ENCODE results near the gene GNAO1. TPM values are rescaled to one million over a fixed set of nuclear protein-coding genes. Genes with fewer than 3 reads are reported as not detected.

The GNAO1 gene
- total and polyA plus RNA-seq, 5 donors from 2014 or later = 3.0 TPM; not detected in 4

DNA sequence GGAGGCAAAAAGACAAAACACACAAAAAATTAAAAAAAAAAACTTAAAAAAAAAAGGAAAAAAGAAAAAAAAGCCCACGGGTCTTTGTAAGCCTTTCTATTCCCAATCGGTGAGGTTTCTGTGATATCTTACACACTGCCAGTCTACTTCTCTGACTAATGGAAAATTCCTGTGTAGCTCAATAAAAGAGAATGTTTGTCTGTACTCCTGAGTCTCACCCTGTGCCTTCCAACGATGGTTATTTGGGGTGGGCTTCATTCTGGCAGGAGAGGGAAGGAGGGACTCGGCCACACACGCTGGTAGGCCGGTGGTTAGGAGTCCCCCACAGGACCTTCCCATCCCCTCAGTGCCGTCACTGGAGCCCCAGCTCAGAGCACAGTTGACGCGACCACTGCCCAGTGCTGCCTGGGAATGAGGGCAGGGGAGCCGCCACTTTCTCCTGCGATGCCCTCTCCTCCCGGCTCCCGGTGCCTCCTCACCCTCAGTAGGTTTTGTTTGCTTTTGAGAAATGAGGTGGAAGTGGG lies 166.0 kb downstream of the GNAO1 start:
- Histone ChIP-seq H3K27me3 (ENCODE audit: control insufficient read depth, insufficient read depth, low read length) (no peaks in the 10 kb centered on the region), H3K4me3 (ENCODE audit: low read depth, low read length) (peak overlapping the region; percentile 81), H3K9me3 (ENCODE audit: control insufficient read depth in 2 of 2, low read length in 2 of 2) (no peaks in the 10 kb centered on the region), H3K27ac (ENCODE audit: insufficient read depth, low read length, poor library complexity, severe bottlenecking) (peak overlapping the region; percentile 61), H3K4me1 (ENCODE audit: control insufficient read depth, insufficient read depth, low read length, poor library complexity, severe bottlenecking) (peaks cover 15% of the 10 kb centered on the region), H3K36me3 (ENCODE audit: control insufficient read depth, insufficient read depth, low read length) (peaks cover 17% of the 10 kb centered on the region)
- DNase-seq (no peak), ATAC-seq (ENCODE audit: low read depth in 2 of 2) (no peak)
- no peaks in the 10 kb centered on the region for H3K27me3 Mint-ChIP-seq
- H3K4me3 Mint-ChIP-seq = peak overlapping the region; percentile 81 to 96 (median 92)
- peak overlapping the region in 2 of 3 donors; percentile 96 to 97 for H3K27ac Mint-ChIP-seq
- H3K36me3 Mint-ChIP-seq = peaks cover 9% of the 10 kb centered on the region
- no peaks in the 10 kb centered on the region for H3K9me3 Mint-ChIP-seq
- peaks cover 8 to 35% (median 9%) of the 10 kb centered on the region in 4 donors for H3K4me1 Mint-ChIP-seq

DNA sequence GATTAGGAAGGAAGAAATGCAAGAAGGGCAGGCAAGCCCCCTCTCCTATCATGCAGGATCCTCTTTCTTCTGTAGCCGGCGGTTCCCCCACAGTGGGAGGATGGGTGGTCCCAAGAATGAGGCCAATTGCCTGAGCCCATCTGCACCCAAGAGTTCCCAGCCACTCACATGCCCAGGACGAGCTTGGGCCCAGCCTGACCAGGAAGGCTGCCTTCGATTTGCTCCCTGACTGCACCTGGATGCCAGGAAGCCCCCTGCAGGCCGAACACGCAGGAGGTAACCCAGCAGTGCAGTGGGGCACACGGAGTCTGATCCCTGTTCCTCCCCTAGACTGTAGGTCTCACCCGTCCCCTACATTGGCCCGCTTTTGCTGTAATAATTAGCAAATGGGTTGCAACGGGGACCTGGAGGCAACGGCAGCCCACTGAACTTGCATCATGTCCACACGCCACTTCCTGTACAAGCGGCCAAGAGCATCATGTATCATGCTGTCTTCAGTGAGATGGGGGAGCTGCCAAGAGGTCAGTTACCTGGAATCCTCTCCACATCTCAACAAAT lies 166.6 kb downstream of the GNAO1 start:
- Histone ChIP-seq H3K36me3 (ENCODE audit: control insufficient read depth, insufficient read depth, low read length) (peaks cover 23% of the 10 kb centered on the region), H3K27me3 (ENCODE audit: control insufficient read depth, insufficient read depth, low read length) (no peaks in the 10 kb centered on the region), H3K4me3 (ENCODE audit: low read depth, low read length) (no peak overlapping the region), H3K27ac (ENCODE audit: insufficient read depth, low read length, poor library complexity, severe bottlenecking) (no peak overlapping the region), H3K4me1 (ENCODE audit: control insufficient read depth, insufficient read depth, low read length, poor library complexity, severe bottlenecking) (peaks cover 15% of the 10 kb centered on the region), H3K9me3 (ENCODE audit: control insufficient read depth in 2 of 2, low read length in 2 of 2) (no peaks in the 10 kb centered on the region)
- Mint-ChIP-seq H3K9me3 (no peaks in the 10 kb centered on the region), H3K4me1 (peaks cover 8 to 35% (median 9%) of the 10 kb centered on the region in 4 donors), H3K27me3 (no peaks in the 10 kb centered on the region), H3K36me3 (peaks cover 15% of the 10 kb centered on the region), H3K27ac (peak overlapping the region in 2 of 3 donors; percentile 96 to 97), H3K4me3 (peak overlapping the region; percentile 9 to 52 (median 42))
- ATAC-seq (ENCODE audit: low read depth in 2 of 2) (no peak), DNase-seq (no peak)

DNA sequence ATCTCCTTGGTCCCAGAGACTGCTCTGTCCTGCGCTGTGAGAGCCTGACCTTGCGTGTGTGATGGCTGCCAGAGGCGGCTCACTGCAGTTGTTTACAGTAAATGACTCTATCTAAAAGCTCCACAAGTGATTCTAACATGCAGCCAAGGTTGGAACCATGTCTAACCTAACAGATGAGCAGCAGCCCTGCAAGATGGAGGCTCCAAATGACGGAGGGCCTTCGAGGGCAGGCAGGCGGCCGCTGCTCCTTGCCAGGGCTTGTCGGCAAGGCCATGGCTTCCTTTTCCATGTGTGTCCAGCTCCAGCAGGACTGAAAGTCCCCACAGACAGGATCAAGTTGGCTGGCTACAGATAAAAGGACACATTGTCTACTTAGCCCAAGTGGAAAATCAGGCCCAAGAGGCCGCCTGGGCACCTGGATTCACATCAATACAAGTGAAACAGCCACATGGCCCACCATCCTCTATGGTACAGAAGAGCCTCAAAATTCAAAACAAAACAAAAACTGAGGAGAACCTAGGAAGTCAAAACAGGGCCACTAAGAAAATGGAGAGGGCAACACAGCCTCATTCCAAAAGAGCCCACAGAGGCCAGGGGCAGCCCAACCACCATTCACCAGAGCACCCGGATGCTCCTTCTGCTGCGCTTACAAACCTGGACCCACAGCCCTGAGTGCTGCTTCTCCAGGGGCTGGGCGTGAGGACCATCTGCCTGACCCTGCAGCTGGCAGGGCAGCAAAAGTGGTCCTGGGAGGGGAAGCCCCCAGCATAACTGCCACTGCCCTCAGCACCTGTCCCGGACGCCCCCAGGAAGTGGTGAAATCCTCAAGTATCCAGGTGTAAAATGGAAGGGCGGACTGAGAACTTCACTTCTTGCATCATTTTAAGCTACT lies 169.1 kb downstream of the GNAO1 start:
- H3K9me3 ChIP-seq (ENCODE audit: control insufficient read depth in 2 of 2, low read length in 2 of 2) = no peaks in the 10 kb centered on the region
- DNase-seq = no peak
- no peak overlapping the region for H3K4me3 ChIP-seq (ENCODE audit: low read depth, low read length)
- no peak overlapping the region for H3K27ac ChIP-seq (ENCODE audit: insufficient read depth, low read length, poor library complexity, severe bottlenecking)
- Mint-ChIP-seq H3K27me3 (no peaks in the 10 kb centered on the region), H3K36me3 (peaks cover 17% of the 10 kb centered on the region), H3K9me3 (no peaks in the 10 kb centered on the region), H3K4me1 (peaks cover 8 to 31% (median 9%) of the 10 kb centered on the region in 4 donors), H3K4me3 (no peak overlapping the region), H3K27ac (peak overlapping the region; percentile 44 to 97 (median 47))
- peaks cover 15% of the 10 kb centered on the region for H3K4me1 ChIP-seq (ENCODE audit: control insufficient read depth, insufficient read depth, low read length, poor library complexity, severe bottlenecking)
- H3K27me3 ChIP-seq (ENCODE audit: control insufficient read depth, insufficient read depth, low read length) = no peaks in the 10 kb centered on the region
- no peak for ATAC-seq (ENCODE audit: low read depth in 2 of 2)
- peaks cover 45% of the 10 kb centered on the region for H3K36me3 ChIP-seq (ENCODE audit: control insufficient read depth, insufficient read depth, low read length)

DNA sequence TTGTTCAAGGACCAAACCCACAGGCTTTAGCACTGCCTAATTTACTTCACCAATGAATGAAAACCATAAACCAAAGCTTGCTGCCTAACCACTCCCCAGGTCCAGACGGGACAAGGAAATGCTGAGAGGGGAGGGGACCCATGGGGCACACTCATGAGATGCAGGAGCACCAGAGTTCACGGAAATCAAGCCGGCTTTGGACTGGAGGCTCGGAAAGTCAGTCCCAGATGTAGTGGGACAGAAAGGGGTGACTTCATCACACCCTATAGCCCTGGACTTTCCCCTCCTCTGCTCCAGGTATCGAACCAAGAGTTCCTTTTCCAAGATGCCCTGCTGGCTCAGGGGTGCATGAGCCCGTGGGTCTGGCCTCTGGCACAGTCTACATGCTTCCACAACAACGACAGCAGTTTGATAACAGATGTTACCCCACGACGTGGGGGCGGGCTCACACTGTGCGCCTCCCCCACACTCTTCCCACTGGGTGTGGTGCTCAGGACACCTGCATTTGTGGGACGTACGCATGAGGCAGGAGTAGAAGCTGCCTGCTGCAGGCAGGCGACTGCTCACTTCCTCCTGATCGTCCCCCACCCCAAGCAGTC lies 170.9 kb downstream of the GNAO1 start:
- no peak overlapping the region for H3K27ac ChIP-seq (ENCODE audit: insufficient read depth, low read length, poor library complexity, severe bottlenecking)
- peaks cover under 1 to 18% (median 3%) of the 10 kb centered on the region in 4 donors for H3K4me1 Mint-ChIP-seq
- H3K9me3 Mint-ChIP-seq = no peaks in the 10 kb centered on the region
- no peak for ATAC-seq (ENCODE audit: low read depth in 2 of 2)
- no peaks in the 10 kb centered on the region for H3K27me3 Mint-ChIP-seq
- no peaks in the 10 kb centered on the region for H3K9me3 ChIP-seq (ENCODE audit: control insufficient read depth in 2 of 2, low read length in 2 of 2)
- peaks cover 17% of the 10 kb centered on the region for H3K36me3 Mint-ChIP-seq
- no peak for DNase-seq
- H3K27me3 ChIP-seq (ENCODE audit: control insufficient read depth, insufficient read depth, low read length) = no peaks in the 10 kb centered on the region
- H3K4me1 ChIP-seq (ENCODE audit: control insufficient read depth, insufficient read depth, low read length, poor library complexity, severe bottlenecking) = peaks cover 3% of the 10 kb centered on the region
- no peak overlapping the region for H3K4me3 ChIP-seq (ENCODE audit: low read depth, low read length)
- peaks cover 57% of the 10 kb centered on the region for H3K36me3 ChIP-seq (ENCODE audit: control insufficient read depth, insufficient read depth, low read length)
- H3K27ac Mint-ChIP-seq = peak overlapping the region in 1 of 3 donors; percentile 80
- no peak overlapping the region for H3K4me3 Mint-ChIP-seq

DNA sequence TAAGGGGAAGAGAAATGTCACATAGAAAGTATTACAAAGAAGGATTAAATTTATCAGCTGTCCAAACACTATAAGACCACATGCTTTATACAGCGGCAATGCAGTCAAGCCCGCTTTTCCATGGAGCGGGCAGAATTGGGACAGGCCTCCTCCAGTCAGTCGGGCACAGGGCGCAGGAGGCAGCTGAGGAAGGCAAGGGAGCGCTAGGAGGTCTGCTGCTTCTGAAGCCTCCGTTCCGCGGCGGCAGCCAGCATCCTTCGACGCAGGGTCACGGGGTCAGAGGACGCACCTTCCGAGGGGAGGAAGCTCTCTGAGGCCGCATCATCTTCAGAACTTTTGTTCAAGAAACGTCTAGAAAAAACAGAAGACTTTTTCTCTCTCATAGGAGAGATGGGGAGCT lies 171.4 kb downstream of the GNAO1 start:
- peaks cover 0 to 13% (median 2%) of the 10 kb centered on the region in 4 donors for H3K4me1 Mint-ChIP-seq
- DNase-seq (no peak), ATAC-seq (ENCODE audit: low read depth in 2 of 2) (no peak)
- no peaks in the 10 kb centered on the region for H3K4me1 ChIP-seq (ENCODE audit: control insufficient read depth, insufficient read depth, low read length, poor library complexity, severe bottlenecking)
- H3K36me3 Mint-ChIP-seq = peaks cover 17% of the 10 kb centered on the region
- no peak overlapping the region for H3K27ac ChIP-seq (ENCODE audit: insufficient read depth, low read length, poor library complexity, severe bottlenecking)
- H3K4me3 Mint-ChIP-seq = no peak overlapping the region
- peaks cover 63% of the 10 kb centered on the region for H3K36me3 ChIP-seq (ENCODE audit: control insufficient read depth, insufficient read depth, low read length)
- H3K27me3 Mint-ChIP-seq = no peaks in the 10 kb centered on the region
- peak overlapping the region in 1 of 3 donors; percentile 80 for H3K27ac Mint-ChIP-seq
- H3K9me3 ChIP-seq (ENCODE audit: control insufficient read depth in 2 of 2, low read length in 2 of 2) = no peaks in the 10 kb centered on the region
- H3K27me3 ChIP-seq (ENCODE audit: control insufficient read depth, insufficient read depth, low read length) = no peaks in the 10 kb centered on the region
- no peaks in the 10 kb centered on the region for H3K9me3 Mint-ChIP-seq
- H3K4me3 ChIP-seq (ENCODE audit: low read depth, low read length) = no peak overlapping the region

DNA sequence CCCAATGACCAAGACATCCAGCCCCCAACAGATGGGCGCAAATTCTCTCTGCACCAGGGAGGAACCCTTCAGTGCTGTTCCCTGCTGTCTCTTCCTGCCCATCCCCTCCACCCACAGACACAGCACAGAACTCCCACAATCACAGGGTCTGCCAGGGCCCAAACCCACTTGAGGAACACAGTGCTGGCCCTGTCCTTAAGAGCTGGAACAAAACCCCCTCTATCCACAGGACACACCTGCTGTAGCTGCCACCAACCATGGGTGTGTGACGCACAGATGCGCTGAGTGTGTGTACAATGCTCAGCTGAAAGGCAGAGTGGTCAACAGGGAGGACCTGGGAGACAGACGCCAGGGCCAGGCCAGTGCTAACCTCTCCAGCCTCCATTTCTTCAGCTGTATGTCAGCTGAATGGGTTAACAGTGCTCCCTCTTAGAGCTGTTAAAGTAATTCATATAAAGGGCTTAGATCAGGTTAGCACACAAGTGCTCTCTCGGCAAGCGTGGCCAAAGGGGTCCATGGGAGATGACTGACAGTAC lies 172.0 kb downstream of the GNAO1 start:
- H3K9me3 Mint-ChIP-seq = no peaks in the 10 kb centered on the region
- no peaks in the 10 kb centered on the region for H3K27me3 Mint-ChIP-seq
- Histone ChIP-seq H3K27me3 (ENCODE audit: control insufficient read depth, insufficient read depth, low read length) (no peaks in the 10 kb centered on the region), H3K9me3 (ENCODE audit: control insufficient read depth in 2 of 2, low read length in 2 of 2) (no peaks in the 10 kb centered on the region), H3K27ac (ENCODE audit: insufficient read depth, low read length, poor library complexity, severe bottlenecking) (no peak overlapping the region), H3K36me3 (ENCODE audit: control insufficient read depth, insufficient read depth, low read length) (peaks cover 68% of the 10 kb centered on the region), H3K4me3 (ENCODE audit: low read depth, low read length) (no peak overlapping the region), H3K4me1 (ENCODE audit: control insufficient read depth, insufficient read depth, low read length, poor library complexity, severe bottlenecking) (no peaks in the 10 kb centered on the region)
- H3K4me3 Mint-ChIP-seq = no peak overlapping the region
- H3K4me1 Mint-ChIP-seq = peaks cover 0 to 11% (median 2%) of the 10 kb centered on the region in 4 donors
- DNase-seq (no peak), ATAC-seq (ENCODE audit: low read depth in 2 of 2) (no peak)
- no peak overlapping the region for H3K27ac Mint-ChIP-seq
- H3K36me3 Mint-ChIP-seq = peaks cover 17% of the 10 kb centered on the region

DNA sequence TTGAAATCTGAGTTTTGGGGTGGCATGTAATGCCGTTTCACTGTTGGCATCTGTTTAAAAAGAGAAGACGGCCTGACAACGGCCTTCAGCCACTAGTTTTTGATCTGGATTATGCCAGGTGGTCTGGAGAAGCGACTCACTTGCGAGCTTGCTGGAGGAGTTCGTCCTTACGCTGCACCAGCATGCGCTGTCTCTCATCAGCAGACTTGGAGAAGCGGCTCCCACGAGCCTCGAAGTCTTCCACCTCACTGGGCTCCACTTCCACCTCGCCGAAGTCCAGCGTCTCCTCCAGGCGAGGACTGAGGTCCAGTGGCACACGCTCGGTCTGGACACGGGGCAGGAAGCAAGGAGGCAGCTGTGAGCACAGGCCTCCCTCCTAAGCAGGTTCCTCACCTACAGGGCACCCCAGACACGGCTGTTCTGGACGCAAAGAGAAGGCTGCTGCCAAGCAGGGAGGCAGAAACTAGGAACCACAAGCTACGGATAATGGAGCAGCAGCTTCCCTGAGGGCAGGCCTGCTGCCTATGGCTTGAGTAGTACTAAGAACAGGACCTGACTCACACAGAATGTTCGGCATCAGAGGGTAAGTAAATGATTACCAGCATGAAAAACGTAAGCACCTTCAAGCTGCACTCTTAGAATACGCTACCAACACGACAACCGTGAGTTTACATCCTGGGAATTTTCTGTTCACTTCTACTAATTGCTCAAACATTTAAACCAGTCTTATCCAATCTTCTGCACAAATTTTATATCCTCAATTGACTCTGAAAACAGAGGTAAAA lies 172.7 kb downstream of the GNAO1 start:
- ATAC-seq (ENCODE audit: low read depth in 2 of 2) = no peak
- Histone ChIP-seq H3K27ac (ENCODE audit: insufficient read depth, low read length, poor library complexity, severe bottlenecking) (no peak overlapping the region), H3K4me3 (ENCODE audit: low read depth, low read length) (no peak overlapping the region), H3K4me1 (ENCODE audit: control insufficient read depth, insufficient read depth, low read length, poor library complexity, severe bottlenecking) (no peaks in the 10 kb centered on the region), H3K36me3 (ENCODE audit: control insufficient read depth, insufficient read depth, low read length) (peaks cover 76% of the 10 kb centered on the region), H3K27me3 (ENCODE audit: control insufficient read depth, insufficient read depth, low read length) (no peaks in the 10 kb centered on the region), H3K9me3 (ENCODE audit: control insufficient read depth in 2 of 2, low read length in 2 of 2) (no peaks in the 10 kb centered on the region)
- Mint-ChIP-seq H3K9me3 (no peaks in the 10 kb centered on the region), H3K36me3 (peaks cover 23% of the 10 kb centered on the region), H3K27ac (no peak overlapping the region), H3K27me3 (no peaks in the 10 kb centered on the region), H3K4me3 (no peak overlapping the region), H3K4me1 (peaks cover 0 to 6% (median 2%) of the 10 kb centered on the region in 4 donors)
- DNase-seq = no peak

All from CD4-positive, CD25-positive, alpha-beta regulatory T cell (primary cell).